DND-41 (cell line): Measurements from ENCODE around the gene GALNTL6.

ENCODE experiments used
- CTCF ChIP-seq: IDR thresholded peaks from 2 replicates; pipeline ENCODE4 v1.5.1; 2012; ENCODE audit warnings: borderline replicate concordance, low read length, moderate library complexity, mild to moderate bottlenecking; ENCODE audit not compliant: poor library complexity, severe bottlenecking; ENCODE audit errors: extremely low read depth
- EZH2 ChIP-seq: IDR thresholded peaks from 3 replicates; pipeline ENCODE4 v1.6.1; 2012; ENCODE audit warnings: borderline replicate concordance, low read depth, mild to moderate bottlenecking, moderate library complexity, low read length, inconsistent platforms; ENCODE audit not compliant: severe bottlenecking

GRCh38 chr4:172750910-172751309 is 937.7 kb downstream of the GALNTL6 start:
- TF ChIP-seq CTCF, result no peak
- TF ChIP-seq EZH2, result no peak
